ENCODE results near the gene BRSK2. TPM values are rescaled to one million over a fixed set of nuclear protein-coding genes. Genes with fewer than 3 reads are reported as not detected.

BRSK2 gene
- total RNA-seq, 1 donor from 2014 or later: 1.7 TPM

DNA sequence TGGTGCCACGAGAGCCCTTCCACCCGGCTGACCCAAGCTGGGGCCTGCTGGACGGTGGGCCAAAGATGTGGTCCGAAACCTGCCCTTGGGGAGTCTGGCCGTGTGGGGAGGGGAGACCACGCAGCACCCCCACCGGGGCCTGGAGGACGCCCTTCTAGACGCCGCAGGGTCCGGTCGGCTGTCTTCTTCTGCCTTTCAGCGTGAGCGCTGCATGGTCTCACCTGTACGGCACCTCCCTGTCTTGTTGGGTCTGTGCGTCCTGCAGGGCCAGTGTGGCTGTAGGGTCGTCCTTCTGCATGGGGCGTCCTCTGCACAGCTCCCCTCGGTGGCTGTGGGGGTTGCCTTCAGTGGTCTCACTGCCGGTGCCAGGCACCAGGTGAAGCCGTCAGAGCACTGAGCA, 2.8 kb downstream of the BRSK2 start:
- Mint-ChIP-seq H3K36me3 (ENCODE audit: unreplicated experiment) (no peaks in the 10 kb centered on the region), H3K9me3 (ENCODE audit: unreplicated experiment) (no peaks in the 10 kb centered on the region), H3K27ac (ENCODE audit: unreplicated experiment) (no peak overlapping the region), H3K4me1 (ENCODE audit: unreplicated experiment) (no peaks in the 10 kb centered on the region), H3K27me3 (ENCODE audit: unreplicated experiment) (peaks cover 19% of the 10 kb centered on the region), H3K4me3 (ENCODE audit: unreplicated experiment) (no peak overlapping the region)
- TF ChIP-seq, protein P1, sequence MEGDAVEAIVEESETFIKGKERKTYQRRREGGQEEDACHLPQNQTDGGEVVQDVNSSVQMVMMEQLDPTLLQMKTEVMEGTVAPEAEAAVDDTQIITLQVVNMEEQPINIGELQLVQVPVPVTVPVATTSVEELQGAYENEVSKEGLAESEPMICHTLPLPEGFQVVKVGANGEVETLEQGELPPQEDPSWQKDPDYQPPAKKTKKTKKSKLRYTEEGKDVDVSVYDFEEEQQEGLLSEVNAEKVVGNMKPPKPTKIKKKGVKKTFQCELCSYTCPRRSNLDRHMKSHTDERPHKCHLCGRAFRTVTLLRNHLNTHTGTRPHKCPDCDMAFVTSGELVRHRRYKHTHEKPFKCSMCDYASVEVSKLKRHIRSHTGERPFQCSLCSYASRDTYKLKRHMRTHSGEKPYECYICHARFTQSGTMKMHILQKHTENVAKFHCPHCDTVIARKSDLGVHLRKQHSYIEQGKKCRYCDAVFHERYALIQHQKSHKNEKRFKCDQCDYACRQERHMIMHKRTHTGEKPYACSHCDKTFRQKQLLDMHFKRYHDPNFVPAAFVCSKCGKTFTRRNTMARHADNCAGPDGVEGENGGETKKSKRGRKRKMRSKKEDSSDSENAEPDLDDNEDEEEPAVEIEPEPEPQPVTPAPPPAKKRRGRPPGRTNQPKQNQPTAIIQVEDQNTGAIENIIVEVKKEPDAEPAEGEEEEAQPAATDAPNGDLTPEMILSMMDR (IDR thresholded peaks at IDR 0.05): no peak
- DNase-seq (ENCODE audit: extremely low spot score, unreplicated experiment): no peak

DNA sequence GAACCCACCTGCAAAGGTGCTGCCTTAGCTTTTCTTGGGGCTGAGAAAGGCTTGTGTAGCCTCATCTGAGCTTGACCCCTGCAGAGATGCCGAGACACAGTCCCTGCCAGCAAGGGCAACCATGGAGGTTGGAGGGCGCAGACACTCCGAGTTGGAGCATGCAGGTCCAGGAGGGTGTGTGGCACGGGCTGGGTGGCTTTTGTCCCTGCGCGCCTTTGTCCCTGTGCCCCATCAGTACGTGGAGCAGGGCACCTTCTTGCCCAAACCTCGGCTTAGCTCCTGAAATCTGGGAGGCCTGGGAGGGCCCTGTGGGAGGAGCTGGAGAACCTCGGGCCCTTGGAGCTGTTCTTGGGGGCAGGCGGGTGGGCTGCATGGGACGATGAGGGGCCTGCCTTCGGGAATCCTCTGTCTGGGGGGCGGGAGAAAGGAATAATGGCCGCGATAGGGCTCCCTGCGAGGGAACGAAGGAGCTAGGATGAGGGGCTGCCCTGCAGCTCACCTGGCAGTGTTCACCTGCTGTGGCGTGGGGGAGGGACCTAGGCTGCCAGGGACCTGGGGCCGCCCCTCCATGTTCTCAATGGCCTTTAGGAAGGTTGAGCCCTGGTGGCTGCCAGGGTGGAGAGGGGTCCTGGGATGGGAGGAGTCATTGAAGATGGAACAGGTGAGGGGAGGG, 3.4 kb downstream of the BRSK2 start:
- TF ChIP-seq, protein P1 (IDR thresholded peaks at IDR 0.05): no peak
- Mint-ChIP-seq H3K4me1 (ENCODE audit: unreplicated experiment) (no peaks in the 10 kb centered on the region), H3K27me3 (ENCODE audit: unreplicated experiment) (peaks cover 19% of the 10 kb centered on the region), H3K27ac (ENCODE audit: unreplicated experiment) (no peak overlapping the region), H3K36me3 (ENCODE audit: unreplicated experiment) (no peaks in the 10 kb centered on the region), H3K9me3 (ENCODE audit: unreplicated experiment) (no peaks in the 10 kb centered on the region), H3K4me3 (ENCODE audit: unreplicated experiment) (no peak overlapping the region)
- no peak for DNase-seq (ENCODE audit: extremely low spot score, unreplicated experiment)

GRCh38 chr11:1394936-1395772, 5.4 kb downstream of the BRSK2 start:
- no peaks in the 10 kb centered on the region for H3K9me3 Mint-ChIP-seq (ENCODE audit: unreplicated experiment)
- TF ChIP-seq, protein P1 (IDR thresholded peaks at IDR 0.05): no peak
- H3K27ac Mint-ChIP-seq (ENCODE audit: unreplicated experiment): no peak overlapping the region
- peaks cover 19% of the 10 kb centered on the region for H3K27me3 Mint-ChIP-seq (ENCODE audit: unreplicated experiment)
- H3K4me3 Mint-ChIP-seq (ENCODE audit: unreplicated experiment): no peak overlapping the region
- no peaks in the 10 kb centered on the region for H3K4me1 Mint-ChIP-seq (ENCODE audit: unreplicated experiment)
- DNase-seq (ENCODE audit: extremely low spot score, unreplicated experiment): no peak
- no peaks in the 10 kb centered on the region for H3K36me3 Mint-ChIP-seq (ENCODE audit: unreplicated experiment)

GRCh38 chr11:1395773-1396374, 6.1 kb downstream of the BRSK2 start:
- Mint-ChIP-seq H3K27ac (ENCODE audit: unreplicated experiment) (no peak overlapping the region), H3K4me3 (ENCODE audit: unreplicated experiment) (no peak overlapping the region), H3K27me3 (ENCODE audit: unreplicated experiment) (peaks cover 19% of the 10 kb centered on the region), H3K4me1 (ENCODE audit: unreplicated experiment) (no peaks in the 10 kb centered on the region), H3K36me3 (ENCODE audit: unreplicated experiment) (no peaks in the 10 kb centered on the region), H3K9me3 (ENCODE audit: unreplicated experiment) (no peaks in the 10 kb centered on the region)
- TF ChIP-seq, protein P1 (IDR thresholded peaks at IDR 0.05): no peak
- DNase-seq (ENCODE audit: extremely low spot score, unreplicated experiment): no peak

DNA sequence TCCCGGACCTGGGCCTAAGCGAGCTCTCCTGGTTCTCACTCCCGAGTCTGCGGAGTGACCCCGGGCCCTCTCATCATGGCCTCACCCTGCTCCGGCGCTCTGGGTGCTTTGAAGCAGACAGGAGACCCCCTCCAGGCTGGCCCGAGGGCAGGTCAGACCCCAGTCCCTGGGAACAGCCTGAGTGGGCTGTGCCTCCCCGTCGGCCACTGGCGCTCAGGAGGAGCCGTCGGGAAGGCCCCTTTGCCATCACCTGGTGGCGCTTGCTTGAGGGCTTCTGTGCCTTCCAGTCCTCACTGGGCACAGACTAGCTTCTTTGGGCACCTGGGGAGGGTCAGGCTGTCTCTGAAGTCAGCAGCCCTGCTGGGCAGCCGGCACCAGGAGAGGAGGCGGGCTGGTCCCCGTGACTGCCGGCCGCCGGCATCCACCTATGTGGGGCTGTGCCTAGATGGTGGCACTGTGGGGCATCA, 6.7 kb downstream of the BRSK2 start:
- DNase-seq (ENCODE audit: extremely low spot score, unreplicated experiment): no peak
- H3K9me3 Mint-ChIP-seq (ENCODE audit: unreplicated experiment): no peaks in the 10 kb centered on the region
- H3K27me3 Mint-ChIP-seq (ENCODE audit: unreplicated experiment): peaks cover 15% of the 10 kb centered on the region
- no peaks in the 10 kb centered on the region for H3K4me1 Mint-ChIP-seq (ENCODE audit: unreplicated experiment)
- H3K36me3 Mint-ChIP-seq (ENCODE audit: unreplicated experiment): no peaks in the 10 kb centered on the region
- TF ChIP-seq, protein P1 (IDR thresholded peaks at IDR 0.05): no peak
- no peak overlapping the region for H3K27ac Mint-ChIP-seq (ENCODE audit: unreplicated experiment)
- H3K4me3 Mint-ChIP-seq (ENCODE audit: unreplicated experiment): no peak overlapping the region

Data from osteocyte (in vitro differentiated cells).